Urinary bladder (tissue), 4 donors: ENCODE measurements around the gene HHIPL1. TPM values are rescaled to one million over a fixed set of nuclear protein-coding genes. Genes with fewer than 3 reads are reported as not detected.
A peak's percentile ranks its signal among the peaks of the same experiment; 100 is the strongest.

Experiments used
- DNase-seq: peaks from one replicate; pipeline ENCODE4 v3.0.0-alpha.2; 2015; ENCODE audit errors: extremely low spot score
- H3K27ac ChIP-seq: one replicate; pipeline ENCODE4 v1.5.1; 2013; ENCODE audit warnings: low read depth, mild to moderate bottlenecking, moderate library complexity
- H3K36me3 ChIP-seq: one replicate; pipeline ENCODE4 v1.6.1; 2013; ENCODE audit warnings: mild to moderate bottlenecking, moderate library complexity; ENCODE audit not compliant: insufficient read depth
- H3K4me1 ChIP-seq: one replicate; pipeline ENCODE4 v1.6.1; 2013; ENCODE audit warnings: mild to moderate bottlenecking, moderate library complexity; ENCODE audit not compliant: insufficient read depth
- H3K4me3 ChIP-seq: one replicate; pipeline ENCODE4 v1.5.1; 2013; ENCODE audit warnings: low read depth, low read length
- WGBS: extraction: QIAGEN DNeasy Blood & Tissue Kit; methylation state at CpG from one replicate; pipeline ENCODE4 v1.1.7; 2013; 5-methylcytosine and 5-hydroxymethylcytosine counted together
- polyA plus RNA-seq: library from polyadenylated mRNA; stranded (reverse); fragments of 200-250 nt; gene quantifications from one replicate; pipeline ENCODE4 v1.2.3, GENCODE V29; 2013
- total RNA-seq: library from RNA; depleted of rRNA; stranded (reverse); fragments of >200 nt; gene quantifications from one replicate; pipeline ENCODE4 v1.2.3, GENCODE V29; 2014
- donor health status: healthy with polysubstance abuse.
- donor health status: healthy.

Gene HHIPL1
- total RNA-seq = 3.8 TPM
- 2.1 TPM for polyA plus RNA-seq

DNA sequence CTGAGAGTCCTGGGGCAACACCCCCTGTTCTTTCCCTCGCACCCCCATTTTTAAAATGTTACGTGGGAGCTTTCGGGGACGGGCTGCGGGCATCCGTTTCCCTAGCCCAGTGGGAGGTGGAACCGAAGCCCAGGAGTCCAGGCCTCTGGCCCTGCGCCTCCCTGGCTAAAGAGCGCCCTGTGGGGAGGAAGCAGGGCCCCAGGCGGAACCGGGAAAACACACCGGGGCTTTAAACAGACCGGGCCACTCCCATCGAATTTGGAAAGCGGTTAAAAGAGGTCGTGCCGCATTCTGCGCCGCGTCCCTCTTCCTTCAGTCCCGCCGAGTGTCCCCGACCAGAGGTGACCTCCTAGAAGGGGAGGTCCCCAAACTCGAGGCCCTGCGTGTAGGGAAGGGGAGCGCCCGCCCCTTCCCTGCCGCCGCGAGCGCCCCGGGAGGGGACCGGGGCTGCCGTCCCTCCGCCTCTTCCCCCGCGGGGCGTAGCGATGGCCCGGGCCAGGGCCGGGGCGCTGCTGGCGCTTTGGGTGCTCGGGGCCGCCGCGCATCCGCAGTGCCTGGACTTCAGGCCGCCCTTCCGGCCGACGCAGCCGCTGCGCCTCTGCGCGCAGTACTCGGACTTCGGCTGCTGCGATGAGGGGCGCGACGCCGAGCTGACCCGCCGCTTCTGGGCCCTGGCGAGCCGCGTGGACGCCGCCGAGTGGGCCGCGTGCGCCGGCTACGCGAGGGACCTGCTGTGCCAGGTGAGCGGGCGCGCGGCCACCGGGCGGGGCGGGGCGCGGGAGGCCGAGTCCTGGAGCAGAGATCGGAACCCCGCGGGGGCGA is at the start of gene HHIPL1:
Gene HHIPL1 (plus strand): TSS at position 407 of the 822 bp plus-strand sequence. CDS start 79 bp downstream, at position 486.
- H3K4me1 ChIP-seq = no peaks in the 10 kb centered on the region
- H3K36me3 ChIP-seq = no peaks in the 10 kb centered on the region
- no peak for DNase-seq
- WGBS = 9% methylated on average over 91 of the region's 91 CpGs
- no peak within 1 kb of the TSS for H3K27ac ChIP-seq
- peak within 1 kb of the TSS; percentile 54 for H3K4me3 ChIP-seq

DNA sequence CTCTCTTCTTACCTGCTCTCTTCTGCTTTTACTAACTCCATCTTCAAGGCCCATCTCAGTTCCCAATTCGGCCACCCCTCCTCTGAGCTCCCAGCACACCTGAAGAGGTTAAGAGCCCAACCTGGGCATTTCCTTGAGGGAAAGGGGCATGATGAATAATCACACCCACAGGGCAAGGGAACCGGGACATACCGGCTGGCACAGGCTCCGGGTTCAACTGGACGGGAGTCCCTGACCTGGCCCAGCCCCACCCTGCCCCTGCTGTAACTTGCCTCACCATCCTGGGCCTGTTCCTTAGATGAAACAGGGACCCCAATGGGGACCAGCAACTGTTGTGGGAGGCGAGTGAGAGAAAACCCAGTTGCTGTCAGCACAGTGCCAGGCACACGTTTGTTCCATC is 49.4 kb upstream of the HHIPL1 start:
- DNase-seq = no peak
- Histone ChIP-seq H3K36me3 (no peaks in the 10 kb centered on the region), H3K4me1 (no peaks in the 10 kb centered on the region), H3K4me3 (no peak overlapping the region), H3K27ac (no peak overlapping the region)
- WGBS = 75% methylated on average over 7 of the region's 7 CpGs

GRCh38 chr14:99596071-99596627 is 48.8 kb upstream of the HHIPL1 start:
- H3K36me3 ChIP-seq = no peaks in the 10 kb centered on the region
- H3K4me1 ChIP-seq = no peaks in the 10 kb centered on the region
- 70% methylated on average over 10 of the region's 10 CpGs for WGBS
- H3K4me3 ChIP-seq = no peak overlapping the region
- no peak for DNase-seq
- H3K27ac ChIP-seq = peak overlapping the region; percentile 2

DNA sequence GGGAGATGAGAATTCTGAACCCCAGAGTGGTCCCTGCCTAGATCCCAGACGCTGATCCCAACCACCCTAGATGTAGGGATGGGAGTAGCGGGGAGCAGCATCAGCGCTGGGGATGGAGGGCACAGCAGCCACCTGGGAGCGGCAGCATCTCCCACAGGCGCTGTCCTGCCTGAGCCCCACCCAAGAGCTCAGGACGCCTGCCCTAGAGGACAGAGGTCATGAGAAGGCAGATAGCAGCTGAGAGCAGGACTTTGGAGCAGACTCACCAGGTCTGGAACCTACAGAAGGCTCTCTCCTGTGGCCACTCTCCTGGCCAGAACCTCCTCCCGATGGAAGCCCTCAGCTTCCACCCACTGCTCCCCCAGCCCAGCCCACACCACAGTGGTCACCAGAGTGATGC is 48.2 kb upstream of the HHIPL1 start:
- DNase-seq = no peak
- H3K4me3 ChIP-seq = no peak overlapping the region
- no peaks in the 10 kb centered on the region for H3K4me1 ChIP-seq
- H3K36me3 ChIP-seq = no peaks in the 10 kb centered on the region
- 92% methylated on average over 7 of the region's 7 CpGs for WGBS
- no peak overlapping the region for H3K27ac ChIP-seq

GRCh38 chr14:99597911-99598600 is 46.9 kb upstream of the HHIPL1 start:
- no peaks in the 10 kb centered on the region for H3K4me1 ChIP-seq
- DNase-seq = no peak
- WGBS = 87% methylated on average over 20 of the region's 20 CpGs
- H3K4me3 ChIP-seq = no peak overlapping the region
- H3K27ac ChIP-seq = no peak overlapping the region
- no peaks in the 10 kb centered on the region for H3K36me3 ChIP-seq

- DNase-seq = no peak
- H3K4me1 ChIP-seq = no peaks in the 10 kb centered on the region
- H3K36me3 ChIP-seq = no peaks in the 10 kb centered on the region
- 78% methylated on average over 3 of the region's 3 CpGs for WGBS
- no peak overlapping the region for H3K4me3 ChIP-seq
- H3K27ac ChIP-seq = no peak overlapping the region
Observed at GRCh38 chr14:99598774-99599173, 46.2 kb upstream of the HHIPL1 start.

GRCh38 chr14:99599393-99599792 is 45.5 kb upstream of the HHIPL1 start:
- no peak for DNase-seq
- H3K27ac ChIP-seq = no peak overlapping the region
- WGBS = 83% methylated on average over 6 of the region's 6 CpGs
- H3K4me1 ChIP-seq = no peaks in the 10 kb centered on the region
- H3K36me3 ChIP-seq = no peaks in the 10 kb centered on the region
- H3K4me3 ChIP-seq = no peak overlapping the region

DNA sequence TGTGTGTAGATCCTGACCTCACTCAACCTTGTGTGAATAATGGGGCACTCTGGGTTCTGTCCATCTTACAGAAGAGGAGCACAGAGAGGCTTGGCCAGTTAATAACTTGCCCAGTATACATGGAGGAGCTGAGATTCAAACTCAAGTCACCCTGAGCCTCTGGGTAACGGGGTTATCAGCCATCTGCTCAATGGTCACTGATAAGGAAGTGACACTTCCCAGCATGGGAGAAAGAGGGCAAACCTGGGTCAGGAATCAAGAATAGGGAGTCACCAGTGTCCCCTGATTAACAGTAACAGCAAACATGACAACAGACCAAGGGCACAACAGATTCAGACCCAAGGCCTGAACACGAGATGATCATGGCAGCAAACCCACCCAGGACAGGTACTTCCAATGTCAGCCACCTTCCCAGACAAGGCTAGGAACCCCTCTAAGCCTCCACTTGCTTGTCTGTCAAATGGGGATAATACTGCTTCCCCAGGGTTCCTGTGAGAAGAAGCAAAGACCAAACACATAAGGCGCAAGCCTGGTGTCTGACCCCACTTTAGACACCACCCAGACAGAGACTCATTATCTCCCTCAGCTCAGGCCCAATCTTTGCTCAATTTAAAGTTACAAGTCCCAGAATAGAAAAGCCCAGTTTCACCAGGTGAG is 44.6 kb upstream of the HHIPL1 start:
- H3K4me3 ChIP-seq = no peak overlapping the region
- H3K4me1 ChIP-seq = no peaks in the 10 kb centered on the region
- no peak overlapping the region for H3K27ac ChIP-seq
- 89% methylated on average over 3 of the region's 3 CpGs for WGBS
- no peak for DNase-seq
- H3K36me3 ChIP-seq = no peaks in the 10 kb centered on the region

DNA sequence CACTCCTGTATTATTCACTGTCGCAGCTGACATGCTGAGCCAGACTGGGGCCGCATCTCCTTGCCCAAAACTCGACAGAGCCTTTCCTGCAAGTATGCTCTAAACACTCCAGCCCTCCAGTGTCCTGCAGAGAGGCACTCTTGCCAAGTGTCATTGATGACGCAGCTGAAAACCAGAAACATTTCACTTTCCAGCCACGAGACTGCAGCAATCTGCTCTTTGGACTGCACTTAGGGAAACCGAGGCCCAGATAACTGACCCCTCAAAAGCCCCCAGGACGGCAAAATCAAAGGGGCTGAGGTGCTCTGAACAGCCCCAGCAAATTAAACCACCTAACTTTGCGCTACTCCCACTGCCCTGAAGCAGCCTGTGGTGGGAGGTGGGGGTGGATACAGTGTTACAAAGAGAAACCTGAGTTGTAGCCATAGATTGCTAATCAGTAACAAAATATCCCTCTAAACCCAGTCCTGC is 43.5 kb upstream of the HHIPL1 start:
- Histone ChIP-seq H3K36me3 (no peaks in the 10 kb centered on the region), H3K4me1 (no peaks in the 10 kb centered on the region), H3K4me3 (peak overlapping the region; percentile 67), H3K27ac (peak overlapping the region; percentile 4)
- WGBS = 47% methylated on average over 8 of the region's 8 CpGs
- no peak for DNase-seq

DNA sequence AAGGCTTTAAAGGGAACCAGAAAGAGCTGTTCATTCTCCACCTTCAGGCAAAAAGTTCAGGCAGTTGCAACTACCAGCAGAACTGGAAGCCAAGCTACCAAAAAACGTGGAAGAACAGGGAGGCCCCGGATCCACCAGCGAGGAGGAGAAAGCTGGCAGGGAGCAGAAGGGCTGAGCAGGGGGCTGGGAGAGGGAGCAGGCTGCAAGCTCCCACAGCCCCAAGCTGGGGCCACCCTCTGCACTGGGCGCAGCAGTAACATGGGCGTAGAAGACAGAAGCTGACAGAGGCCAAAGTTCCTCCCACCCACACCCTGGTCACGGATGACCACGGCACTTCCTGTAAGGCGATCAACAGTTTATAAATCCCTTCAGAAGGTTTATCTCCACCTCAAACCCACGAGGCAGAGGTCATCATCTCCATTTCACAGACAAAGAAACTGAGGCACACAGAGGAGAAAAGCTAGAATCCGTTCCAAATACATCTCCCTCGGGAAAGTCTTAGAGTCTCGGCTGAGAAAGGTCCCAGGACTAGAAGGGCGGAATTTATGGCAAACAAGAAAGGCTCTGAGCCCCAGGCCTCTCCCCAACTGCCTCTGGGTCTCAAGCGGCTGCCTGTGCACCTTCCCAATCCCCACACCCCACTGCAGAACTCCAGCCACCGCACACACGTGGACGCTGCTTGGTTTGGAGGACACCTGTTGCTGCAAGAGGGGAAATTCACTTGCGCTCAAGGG is 42.7 kb upstream of the HHIPL1 start:
- H3K4me3 ChIP-seq = peak overlapping the region; percentile 67
- no peaks in the 10 kb centered on the region for H3K36me3 ChIP-seq
- no peaks in the 10 kb centered on the region for H3K4me1 ChIP-seq
- 22% methylated on average over 18 of the region's 18 CpGs for WGBS
- DNase-seq = no peak
- peak overlapping the region; percentile 19 for H3K27ac ChIP-seq

DNA sequence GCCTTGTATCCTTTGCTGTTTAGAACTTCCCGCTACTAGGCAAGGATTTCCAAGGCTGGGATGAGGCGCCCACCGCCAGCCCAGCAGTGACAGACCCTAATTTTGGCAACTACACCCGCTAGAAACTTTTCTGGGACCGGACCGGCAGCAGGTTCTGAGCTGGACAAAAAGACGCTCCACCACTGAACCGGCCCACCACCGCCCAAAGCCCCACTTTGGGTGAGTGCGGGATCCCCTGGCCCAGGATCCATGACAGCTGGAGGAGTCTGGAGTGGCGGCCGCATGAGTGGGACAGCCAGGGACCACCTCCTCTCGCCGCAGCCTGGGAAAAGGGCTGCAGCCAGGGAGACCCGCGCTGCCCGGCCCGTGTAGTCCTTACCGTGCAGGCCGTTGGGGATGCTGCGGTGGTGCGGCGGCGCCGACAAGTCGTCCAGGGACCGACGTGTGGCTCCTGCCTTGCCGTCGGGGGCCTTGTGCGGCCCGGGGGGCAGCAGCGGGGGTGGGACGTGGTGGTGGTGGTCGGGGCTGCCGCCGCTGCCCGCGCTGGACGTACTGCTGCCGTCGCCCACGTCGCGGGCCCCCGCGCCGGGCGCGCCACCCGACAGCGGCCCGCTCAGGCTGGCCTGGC is 42.0 kb upstream of the HHIPL1 start:
- no peak overlapping the region for H3K27ac ChIP-seq
- no peak for DNase-seq
- WGBS = 20% methylated on average over 53 of the region's 53 CpGs
- no peaks in the 10 kb centered on the region for H3K4me1 ChIP-seq
- H3K36me3 ChIP-seq = no peaks in the 10 kb centered on the region
- H3K4me3 ChIP-seq = peak overlapping the region; percentile 67

DNA sequence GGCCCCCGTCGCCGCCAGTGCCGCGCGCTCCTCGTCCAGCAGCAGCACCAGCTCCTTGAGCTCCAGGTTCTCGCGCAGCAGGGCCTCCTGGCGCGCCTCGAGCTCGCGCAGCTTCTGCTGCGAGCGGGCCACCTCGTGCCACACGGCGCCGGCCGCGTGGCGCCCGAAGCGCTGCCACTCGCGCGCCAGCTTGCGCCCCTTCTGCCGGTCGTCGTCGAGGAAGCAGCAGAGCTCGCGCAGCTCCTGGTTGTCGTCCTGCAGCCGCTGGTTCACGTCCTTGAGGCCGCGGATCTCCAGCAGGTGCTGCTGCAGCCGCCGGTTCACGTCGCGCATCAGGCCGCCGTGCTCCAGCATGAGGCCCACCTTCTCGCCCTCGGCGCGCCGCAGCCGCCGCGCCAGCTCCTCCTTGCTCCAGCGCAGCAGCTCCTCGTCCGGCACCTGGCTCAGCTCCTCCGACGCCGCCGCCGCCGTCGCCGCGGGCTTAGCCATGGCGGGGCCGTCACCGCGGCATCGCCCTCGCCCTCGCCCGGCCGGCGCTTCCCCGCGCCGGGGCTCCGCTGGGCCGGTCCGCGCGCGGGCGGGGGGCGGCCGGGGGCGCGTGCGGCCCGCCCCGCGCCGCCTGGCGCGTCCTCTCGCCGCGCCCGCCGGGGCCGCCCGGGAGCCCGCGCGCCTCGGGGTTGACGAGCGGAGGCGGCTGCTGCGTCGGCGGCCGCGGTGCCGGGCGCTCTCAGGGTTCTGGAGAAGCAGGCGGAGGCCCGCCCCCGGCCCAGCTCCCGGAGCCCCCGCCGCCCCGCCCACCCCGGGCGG is 41.3 kb upstream of the HHIPL1 start, which contains the start of gene CCDC85C:
Gene CCDC85C (minus strand): TSS at position 737 of the 807 bp plus-strand sequence. CDS start 248 bp downstream, at position 489.
- DNase-seq = no peak
- H3K36me3 ChIP-seq = no peaks in the 10 kb centered on the region
- H3K4me3 ChIP-seq = peak within 1 kb of the TSS; percentile 76
- no peaks in the 10 kb centered on the region for H3K4me1 ChIP-seq
- H3K27ac ChIP-seq = peak within 1 kb of the TSS; percentile 84
- 2% methylated on average over 128 of the region's 128 CpGs for WGBS
